Panc1 (cell line): Measurements from ENCODE around the gene PLIN4. TPM values are rescaled to one million over a fixed set of nuclear protein-coding genes. Genes with fewer than 3 reads are reported as not detected.

Experiments used
- ATAC-seq: fragments of 200-7000 bp; cut with Tn5 transposase; 2 replicates; pipeline ENCODE4 v1.9.1; 2020; ENCODE audit warnings: mild to moderate bottlenecking, moderate library complexity
- BruUV-seq: library from RNA; stranded (reverse); fragments of 400-500 nt; replicated peaks from 2 replicates; lab custom pipeline; 2021; lab: Mats Ljungman, UMichigan
- CTCF ChIA-PET: fragments of 300-600 bp; sonication (Branson Sonifier 250); formaldehyde crosslinking; loops from one replicate; lab custom pipeline; 2022; ENCODE audit warnings: antibody characterized with exemption; lab: Charles Lee
- POLR2A ChIA-PET: fragments of 300-600 bp; sonication (Branson Sonifier 250); formaldehyde crosslinking; loops from one replicate; lab custom pipeline; 2022; ENCODE audit warnings: antibody characterized with exemption; lab: Charles Lee
- DNase-seq: peaks from one replicate; pipeline ENCODE4 v3.0.0-alpha.2; 2010; ENCODE audit warnings: low read depth, low spot score
- H3K27ac ChIP-seq: 2 replicates; pipeline ENCODE4 v1.5.1; 2011; ENCODE audit warnings: mild to moderate bottlenecking, low read length, inconsistent platforms
- H3K27me3 ChIP-seq: fragments of 200-500 bp; sonication (Bioruptor generic); 2 replicates; pipeline ENCODE4 v1.6.0; 2014; ENCODE audit warnings: low read length, inconsistent platforms; ENCODE audit not compliant: control insufficient read depth, insufficient read depth
- H3K36me3 ChIP-seq: fragments of 200-500 bp; sonication (Bioruptor generic); 2 replicates; pipeline ENCODE4 v1.5.1; 2014; ENCODE audit warnings: inconsistent platforms, mild to moderate bottlenecking, low read length, moderate library complexity; ENCODE audit not compliant: control insufficient read depth, insufficient read depth
- H3K4me1 ChIP-seq: 2 replicates; pipeline ENCODE4 v1.5.1; 2011; ENCODE audit warnings: inconsistent platforms, mild to moderate bottlenecking, low read length, moderate library complexity; ENCODE audit not compliant: control insufficient read depth, insufficient read depth
- H3K4me3 ChIP-seq, 2 experiments: 2 replicates each; pipeline ENCODE4 v1.5.1; 2011 to 2012; ENCODE audit warnings: low read depth in 2 of 2, low read length in 2 of 2, mild to moderate bottlenecking in 2 of 2, inconsistent platforms in 1 of 2, moderate library complexity in 1 of 2
- H3K9me3 ChIP-seq: fragments of 200-500 bp; sonication (Bioruptor generic); 2 replicates; pipeline ENCODE4 v1.5.1; 2014; ENCODE audit warnings: low read depth, mild to moderate bottlenecking, inconsistent platforms, low read length, moderate library complexity; ENCODE audit not compliant: control insufficient read depth, insufficient read depth
- CTCF ChIP-seq: fragments of 450-650 bp; IDR thresholded peaks from 2 replicates; pipeline ENCODE4 v1.5.1; 2017; ENCODE audit warnings: mild to moderate bottlenecking
- POLR2AphosphoS5 ChIP-seq: IDR thresholded peaks from 2 replicates; pipeline ENCODE4 v1.6.1; 2012; ENCODE audit warnings: mild to moderate bottlenecking, low read depth, low read length, moderate library complexity
- REST ChIP-seq, 2 experiments: IDR thresholded peaks; 2 replicates each; pipeline ENCODE4 v1.6.1; 2011 to 2012; ENCODE audit warnings: low read depth in 2 of 2, control low read depth in 1 of 2, low read length in 1 of 2, mild to moderate bottlenecking in 1 of 2, moderate library complexity in 1 of 2; ENCODE audit not compliant: insufficient read depth in 1 of 2
- SIN3A ChIP-seq: IDR thresholded peaks from 2 replicates; pipeline ENCODE4 v1.6.1; 2012; ENCODE audit warnings: low read depth, mild to moderate bottlenecking, low read length, moderate library complexity, borderline replicate concordance; ENCODE audit not compliant: insufficient read depth
- TCF7L2 ChIP-seq: IDR thresholded peaks from 2 replicates; pipeline ENCODE4 v1.6.1; 2011; ENCODE audit warnings: mild to moderate bottlenecking, low read depth, low read length, inconsistent platforms
- in situ Hi-C: cut with HindIII; loops from 2 replicates; pipeline ENCODE4 v1.10.0; 2016; ENCODE audit warnings: low sequenced_read_pairs, low pct_unique_long_range_greater_than_20kb
- intact Hi-C: fragments of 100-400 bp; cut with micrococcal nuclease; formaldehyde crosslinking; loops from one replicate; pipeline ENCODE4 v1.10.0; 2022; ENCODE audit not compliant: unreplicated experiment
- total RNA-seq: library from RNA; stranded (reverse); gene quantifications from one replicate; pipeline ENCODE4 v1.2.1, GENCODE V29; 2021; ENCODE audit not compliant: unreplicated experiment

Gene PLIN4
- total RNA-seq, 1 experiment from 2014 or later = 10.2 TPM

- H3K4me1 ChIP-seq = peaks cover 19% of the 10 kb centered on the region
- intact Hi-C loops (no loop called here), in situ Hi-C loops (no loop called here)
- H3K4me3 ChIP-seq = no peak overlapping the region
- no peak for ATAC-seq
- no peaks in the 10 kb centered on the region for H3K9me3 ChIP-seq
- ChIA-PET CTCF (no interaction called here), POLR2A (no interaction called here)
- no peaks in the 10 kb centered on the region for H3K27me3 ChIP-seq
- BruUV-seq = no TSS peak
- H3K36me3 ChIP-seq = no peaks in the 10 kb centered on the region
- TF ChIP-seq TCF7L2 (no peak), POLR2AphosphoS5 (no peak), CTCF (no peak), REST (IDR thresholded peaks at IDR 0.05; ENCODE audit: insufficient read depth in 1 of 2, low read depth in 2 of 2, low read length in 1 of 2) (no peak), SIN3A (no peak)
- DNase-seq = no peak
- no peak overlapping the region for H3K27ac ChIP-seq
These were observed 3.0 kb upstream of the PLIN4 start for GRCh38 chr19:4521170-4521887.

- in situ Hi-C loops = no loop called here
- BruUV-seq = no TSS peak
- TF ChIP-seq POLR2AphosphoS5 (no peak), CTCF (no peak), TCF7L2 (no peak), SIN3A (no peak), REST (IDR thresholded peaks at IDR 0.05; ENCODE audit: insufficient read depth in 1 of 2, low read depth in 2 of 2, low read length in 1 of 2) (no peak)
These were observed 1.4 kb upstream of the PLIN4 start for GRCh38 chr19:4519521-4520277.

More at GRCh38 chr19:4519521-4520277, 1.4 kb upstream of the PLIN4 start:
- intact Hi-C loops = no loop called here
- H3K4me3 ChIP-seq = no peak overlapping the region
- H3K36me3 ChIP-seq = no peaks in the 10 kb centered on the region
- peak overlapping the region; percentile 75; the same call in 1 of the 2 replicates for H3K27ac ChIP-seq
- H3K9me3 ChIP-seq = no peaks in the 10 kb centered on the region
- ChIA-PET POLR2A (no interaction called here), CTCF (no interaction called here)
- H3K27me3 ChIP-seq = no peaks in the 10 kb centered on the region
- H3K4me1 ChIP-seq = peaks cover 19% of the 10 kb centered on the region
- peak; percentile 3; the same call in 1 of the 2 replicates for ATAC-seq
- DNase-seq = no peak
